DOHH2 (cell line): Measurements from ENCODE around the gene BHLHA9.

ENCODE experiments used
- H3F3A ChIP-seq: fragments of 200-600 bp; sonication (generic), shearing (Covaris generic); 2 replicates; pipeline ENCODE4 v1.6.0; 2016; ENCODE audit warnings: antibody characterized with exemption, mild to moderate bottlenecking; ENCODE audit not compliant: control insufficient read depth, insufficient read depth
- H3K27ac ChIP-seq: fragments of 200-600 bp; sonication (generic); 2 replicates; pipeline ENCODE4 v1.5.1; 2014; ENCODE audit warnings: low read depth, mild to moderate bottlenecking, low read length, moderate library complexity
- H3K27me3 ChIP-seq: fragments of 200-600 bp; sonication (generic); 2 replicates; pipeline ENCODE4 v1.6.1; 2014; ENCODE audit warnings: mild to moderate bottlenecking, low read length, mixed read lengths; ENCODE audit not compliant: control insufficient read depth
- H3K36me3 ChIP-seq: fragments of 200-600 bp; sonication (generic); 2 replicates; pipeline ENCODE4 v1.6.1; 2014; ENCODE audit warnings: mild to moderate bottlenecking, low read length, moderate library complexity, mixed read lengths; ENCODE audit not compliant: control insufficient read depth
- H3K4me1 ChIP-seq: fragments of 200-600 bp; sonication (generic); 2 replicates; pipeline ENCODE4 v1.6.1; 2014; ENCODE audit warnings: mild to moderate bottlenecking, low read length, mixed read lengths; ENCODE audit not compliant: control insufficient read depth
- H3K4me2 ChIP-seq: fragments of 200-600 bp; sonication (generic); 2 replicates; pipeline ENCODE4 v1.6.0; 2014; ENCODE audit warnings: mild to moderate bottlenecking, low read length, moderate library complexity
- H3K4me3 ChIP-seq: fragments of 200-600 bp; sonication (generic); 2 replicates; pipeline ENCODE4 v1.5.1; 2014; ENCODE audit warnings: mild to moderate bottlenecking, low read length, mixed read lengths
- H3K79me2 ChIP-seq: fragments of 200-600 bp; sonication (generic); 2 replicates; pipeline ENCODE4 v1.6.1; 2014; ENCODE audit warnings: mild to moderate bottlenecking, low read length, mixed read lengths; ENCODE audit not compliant: control insufficient read depth
- H3K9me2 ChIP-seq: fragments of 200-600 bp; sonication (generic); replicated peaks from 2 replicates; pipeline ENCODE4 v1.6.1; 2014; ENCODE audit warnings: mild to moderate bottlenecking, low read length, mixed read lengths; ENCODE audit not compliant: control insufficient read depth
- H3K9me3 ChIP-seq: fragments of 200-600 bp; sonication (generic); 2 replicates; pipeline ENCODE4 v1.6.1; 2014; ENCODE audit warnings: antibody characterized with exemption, low read length, mixed read lengths; ENCODE audit not compliant: control insufficient read depth, insufficient read depth
- H4K20me1 ChIP-seq: fragments of 200-600 bp; sonication (generic); 2 replicates; pipeline ENCODE4 v1.6.0; 2014; ENCODE audit warnings: low read depth, mild to moderate bottlenecking, antibody characterized with exemption, low read length, moderate library complexity; ENCODE audit not compliant: control insufficient read depth, insufficient read depth
- CTCF ChIP-seq: fragments of 200-600 bp; sonication (generic); IDR thresholded peaks from one replicate; pipeline ENCODE4 v1.5.1; 2014; ENCODE audit warnings: antibody characterized with exemption, mild to moderate bottlenecking, low read depth, low read length; ENCODE audit not compliant: poor library complexity, severe bottlenecking
- EZH2phosphoT487 ChIP-seq: fragments of 200-600 bp; sonication (generic); IDR thresholded peaks from 2 replicates; pipeline ENCODE4 v1.6.1; 2017; ENCODE audit warnings: borderline replicate concordance, mild to moderate bottlenecking, antibody characterized with exemption, low read length, moderate library complexity, mixed read lengths

The BHLHA9 gene

GRCh38 chr17:1251866-1252608 is 18.2 kb upstream of the BHLHA9 start:
- no peak overlapping the region for H3K4me3 ChIP-seq
- H3K36me3 ChIP-seq = no peaks in the 10 kb centered on the region
- H3K27ac ChIP-seq = no peak overlapping the region
- H3K9me2 ChIP-seq = no peaks in the 10 kb centered on the region
- no peaks in the 10 kb centered on the region for H3F3A ChIP-seq
- no peaks in the 10 kb centered on the region for H3K9me3 ChIP-seq
- peaks cover 12% of the 10 kb centered on the region for H3K27me3 ChIP-seq
- no peaks in the 10 kb centered on the region for H4K20me1 ChIP-seq
- H3K79me2 ChIP-seq = no peaks in the 10 kb centered on the region
- no peak overlapping the region for H3K4me2 ChIP-seq
- H3K4me1 ChIP-seq = peaks cover 5% of the 10 kb centered on the region
- no peak for TF ChIP-seq EZH2phosphoT487
- no peak for TF ChIP-seq CTCF

GRCh38 chr17:1255041-1255440 is 15.2 kb upstream of the BHLHA9 start:
- peaks cover 10% of the 10 kb centered on the region for H3K4me1 ChIP-seq
- H3K79me2 ChIP-seq = no peaks in the 10 kb centered on the region
- H3K9me2 ChIP-seq = no peaks in the 10 kb centered on the region
- H3K36me3 ChIP-seq = no peaks in the 10 kb centered on the region
- H3K4me3 ChIP-seq = no peak overlapping the region
- no peak overlapping the region for H3K27ac ChIP-seq
- TF ChIP-seq EZH2phosphoT487 (no peak), CTCF (no peak)
- H3K27me3 ChIP-seq = peaks cover 17% of the 10 kb centered on the region
- no peaks in the 10 kb centered on the region for H3K9me3 ChIP-seq
- H4K20me1 ChIP-seq = 0 out of 2 replicates have a peak, but pooled peaks cover 2% of the 10 kb centered on the region
- no peaks in the 10 kb centered on the region for H3F3A ChIP-seq
- H3K4me2 ChIP-seq = no peak overlapping the region

GRCh38 chr17:1256699-1257098 is 13.5 kb upstream of the BHLHA9 start:
- no peak overlapping the region for H3K4me3 ChIP-seq
- H3K9me3 ChIP-seq = no peaks in the 10 kb centered on the region
- no peaks in the 10 kb centered on the region for H3K36me3 ChIP-seq
- peaks cover 23% of the 10 kb centered on the region for H3K27me3 ChIP-seq
- H4K20me1 ChIP-seq = 0 out of 2 replicates have a peak, but pooled peaks cover 2% of the 10 kb centered on the region
- H3F3A ChIP-seq = no peaks in the 10 kb centered on the region
- H3K9me2 ChIP-seq = no peaks in the 10 kb centered on the region
- no peaks in the 10 kb centered on the region for H3K79me2 ChIP-seq
- TF ChIP-seq EZH2phosphoT487 = no peak
- TF ChIP-seq CTCF = no peak
- H3K4me1 ChIP-seq = peaks cover 10% of the 10 kb centered on the region
- H3K4me2 ChIP-seq = no peak overlapping the region
- no peak overlapping the region for H3K27ac ChIP-seq
